HepG2 (cell line): ENCODE data around the gene CASP3. TPM values are rescaled to one million over a fixed set of nuclear protein-coding genes. Genes with fewer than 3 reads are reported as not detected.

Experiments
- ATAC-seq: fragments of 200-7000 bp; cut with Tn5 transposase; 3 replicates; pipeline ENCODE4 v1.9.1; 2020; ENCODE audit warnings: mild to moderate bottlenecking, moderate library complexity
- BruUV-seq: library from RNA; stranded (reverse); fragments of 400-500 nt; replicated peaks from 2 replicates; lab custom pipeline; 2021; lab: Mats Ljungman, UMichigan
- CTCF ChIA-PET: fragments of 300-600 bp; formaldehyde crosslinking; extraction: SDS; loops from one replicate; lab custom pipeline; 2021; ENCODE audit warnings: low total read pairs, inconsistent platforms, low intra/inter-chr PET ratio; lab: Yijun Ruan, JAX
- POLR2A ChIA-PET: fragments of 350-600 bp; sonication (Branson Sonifier 250); formaldehyde crosslinking; loops from one replicate; lab custom pipeline; 2020; ENCODE audit warnings: antibody characterized with exemption, inconsistent platforms; lab: Yijun Ruan, JAX
- DNase-seq: peaks from one replicate; pipeline ENCODE4 v3.0.0-alpha.2; 2015; ENCODE audit warnings: low spot score
- FAIRE-seq: peaks from 3 replicates; lab custom pipeline; 2011; peaks lifted over from hg19 to GRCh38; lab: Jason Lieb, UNC
- H2AFZ ChIP-seq: one replicate; pipeline ENCODE4 v1.6.1; 2011; ENCODE audit warnings: low read length, inconsistent platforms
- H3K27ac ChIP-seq: fragments of 300-600 bp; 3 replicates; pipeline ENCODE4 v1.8.0; 2011; ENCODE audit warnings: mixed run types, mild to moderate bottlenecking, mixed read lengths, low read length, inconsistent platforms; ENCODE audit not compliant: insufficient read depth; ENCODE audit errors: extremely low read length
- H3K27me3 ChIP-seq, 2 experiments: fragments of 200-600 bp in 1 of 2; 2 replicates in 1 of 2; 3 replicates in 1 of 2; pipeline versions ENCODE4 v1.6.0 to v1.8.0; 2011; ENCODE audit warnings: low read length in 2 of 2, mild to moderate bottlenecking in 2 of 2, moderate library complexity in 2 of 2, inconsistent platforms in 1 of 2; ENCODE audit not compliant: insufficient read depth in 2 of 2, control insufficient read depth in 1 of 2
- H3K36me3 ChIP-seq, 2 experiments: fragments of 200-600 bp in 1 of 2; replicated peaks in 1 of 2; 2 replicates in 1 of 2; 3 replicates in 1 of 2; pipeline versions ENCODE4 v1.5.1 to v1.8.0; 2011; ENCODE audit warnings: low read length in 2 of 2, inconsistent platforms in 1 of 2; ENCODE audit not compliant: insufficient read depth in 2 of 2, control insufficient read depth in 1 of 2
- H3K4me1 ChIP-seq: 2 replicates; pipeline ENCODE4 v1.5.1; 2012; ENCODE audit warnings: low read length, inconsistent platforms; ENCODE audit not compliant: insufficient read depth
- H3K4me2 ChIP-seq: 2 replicates; pipeline ENCODE4 v1.6.0; 2011; ENCODE audit warnings: low read depth, low read length, inconsistent platforms
- H3K4me3 ChIP-seq, 3 experiments: fragments of 200-600 bp in 1 of 3; sonication (generic), shearing (Covaris generic) in 1 of 3; replicated peaks in 1 of 3; 2 replicates each; pipeline ENCODE4 v1.5.1; 2011 to 2016; ENCODE audit warnings: low read length in 3 of 3, inconsistent platforms in 2 of 3, low read depth in 2 of 3, mild to moderate bottlenecking in 2 of 3, control low read depth in 1 of 3, mixed read lengths in 1 of 3; ENCODE audit not compliant: insufficient read depth in 1 of 3
- H3K79me2 ChIP-seq: one replicate; pipeline ENCODE4 v1.6.1; 2011; ENCODE audit warnings: low read length, inconsistent platforms; ENCODE audit not compliant: insufficient read depth
- H3K9ac ChIP-seq: 2 replicates; pipeline ENCODE4 v1.6.0; 2011; ENCODE audit warnings: mild to moderate bottlenecking, low read depth, low read length, inconsistent platforms; ENCODE audit not compliant: insufficient read depth
- H3K9me3 ChIP-seq: 2 replicates; pipeline ENCODE4 v1.5.1; 2012; ENCODE audit warnings: mild to moderate bottlenecking, low read length
- H4K20me1 ChIP-seq: 2 replicates; pipeline ENCODE4 v1.6.0; 2011; ENCODE audit warnings: inconsistent platforms, mild to moderate bottlenecking, low read length, moderate library complexity; ENCODE audit not compliant: insufficient read depth
- EP300 ChIP-seq, 3 experiments: sonication (generic) in 1 of 3; formaldehyde crosslinking in 1 of 3; IDR thresholded peaks; 2 replicates each; pipeline versions ENCODE4 v1.5.1 to v1.6.1; 2011 to 2020; ENCODE audit warnings: low read depth in 2 of 3, low read length in 2 of 3, borderline replicate concordance in 1 of 3, improper control_type of control experiment in 1 of 3, mild to moderate bottlenecking in 1 of 3, missing genetic modification reagents in 1 of 3, moderate library complexity in 1 of 3
- FIP1L1 ChIP-seq: fragments of 200-400 bp; formaldehyde crosslinking; IDR thresholded peaks from 2 replicates; pipeline ENCODE4 v1.6.1; 2018; ENCODE audit warnings: low read depth, mild to moderate bottlenecking, low read length, moderate library complexity, borderline replicate concordance; ENCODE audit not compliant: insufficient read depth
- NKX3-1 ChIP-seq: sonication (generic); formaldehyde crosslinking; IDR thresholded peaks from 2 replicates; pipeline ENCODE4 v1.5.0; 2020; ENCODE audit warnings: missing genetic modification reagents
- RFX3 ChIP-seq: IDR thresholded peaks from 2 replicates; pipeline ENCODE4 v1.6.1; 2016; ENCODE audit warnings: missing biosample characterization, missing genetic modification reagents
- SALL2 ChIP-seq: sonication (generic); formaldehyde crosslinking; IDR thresholded peaks from 2 replicates; pipeline ENCODE4 v1.8.1; 2023; ENCODE audit warnings: mild to moderate bottlenecking, missing genetic modification reagents, inconsistent platforms
- THAP11 ChIP-seq: IDR thresholded peaks from 2 replicates; pipeline ENCODE4 v1.6.1; 2016; ENCODE audit warnings: missing biosample characterization, missing genetic modification reagents
- ZNF781 ChIP-seq: sonication (generic); formaldehyde crosslinking; IDR thresholded peaks from 2 replicates; pipeline ENCODE4 v1.5.1; 2020; ENCODE audit warnings: borderline replicate concordance, mild to moderate bottlenecking, missing genetic modification reagents; ENCODE audit errors: not compliant biosample characterization
- ZNF83 ChIP-seq: sonication (generic); formaldehyde crosslinking; IDR thresholded peaks from 2 replicates; pipeline ENCODE4 v1.4.0; 2020; ENCODE audit warnings: missing genetic modification reagents, mild to moderate bottlenecking, borderline replicate concordance
- WGBS: methylation state at CpG from one replicate; pipeline ENCODE4 v1.1.6; 2017; ENCODE audit warnings: low lambda C conversion rate; 5-methylcytosine and 5-hydroxymethylcytosine counted together
- in situ Hi-C: cut with HindIII; loops from 2 replicates; pipeline ENCODE4 v1.10.0; 2017; ENCODE audit warnings: low pct_unique_long_range_greater_than_20kb; ENCODE audit not compliant: extremely low pct_ligation_motif_present
- intact Hi-C: fragments of 100-400 bp; cut with micrococcal nuclease; formaldehyde crosslinking; loops from one replicate; pipeline ENCODE4 v1.10.0; 2022; ENCODE audit not compliant: unreplicated experiment
- polyA plus RNA-seq, 8 experiments: library from polyadenylated mRNA; depleted of rRNA in 3 of 8; stranded (reverse) in 7 of 8; unstranded in 1 of 8; fragments of >200 nt; fragmentation: Illumina TruSeq in 4 of 8; extraction: Trizol in 4 of 8; gene quantifications; 2 replicates each; pipeline versions ENCODE4 v1.2.1 to v1.2.3, GENCODE V29; 2011 to 2016; ENCODE audit warnings: low read depth in 4 of 8, missing spikeins in 1 of 8, mixed read lengths in 1 of 8; ENCODE audit not compliant: insufficient read depth in 1 of 8
- total RNA-seq, 5 experiments: library from RNA; depleted of rRNA; stranded (reverse); fragments of >200 nt; fragmentation: Illumina TruSeq; extraction: Trizol; gene quantifications; 2 replicates each; pipeline ENCODE4 v1.2.3, GENCODE V29; 2016; ENCODE audit warnings: low read depth in 1 of 5
- TF ChIP-seq, protein P1 (sequence below): sonication (generic); formaldehyde crosslinking; IDR thresholded peaks from 2 replicates; pipeline ENCODE4 v1.8.1; 2023; ENCODE audit warnings: missing genetic modification reagents, inconsistent platforms, borderline replicate concordance
- TF ChIP-seq, protein P2 (sequence below), 2 experiments: fragments of 450-650 bp in 1 of 2; sonication (generic) in 1 of 2; formaldehyde crosslinking; IDR thresholded peaks; 2 replicates each; pipeline versions ENCODE4 v1.5.0 to v1.8.0; 2020 to 2022; ENCODE audit warnings: mild to moderate bottlenecking in 1 of 2, missing genetic modification reagents in 1 of 2
- TF ChIP-seq, protein P3 (sequence below): sonication (generic); formaldehyde crosslinking; IDR thresholded peaks from 2 replicates; pipeline ENCODE4 v1.5.1; 2020; ENCODE audit warnings: mild to moderate bottlenecking, missing genetic modification reagents, moderate library complexity

Gene CASP3
- total and polyA plus RNA-seq, 2 of the 13 experiments (the other 11 are each of a cell fraction or from before 2014, with no cell fraction given) = 26.0 to 77.8 TPM

DNA sequence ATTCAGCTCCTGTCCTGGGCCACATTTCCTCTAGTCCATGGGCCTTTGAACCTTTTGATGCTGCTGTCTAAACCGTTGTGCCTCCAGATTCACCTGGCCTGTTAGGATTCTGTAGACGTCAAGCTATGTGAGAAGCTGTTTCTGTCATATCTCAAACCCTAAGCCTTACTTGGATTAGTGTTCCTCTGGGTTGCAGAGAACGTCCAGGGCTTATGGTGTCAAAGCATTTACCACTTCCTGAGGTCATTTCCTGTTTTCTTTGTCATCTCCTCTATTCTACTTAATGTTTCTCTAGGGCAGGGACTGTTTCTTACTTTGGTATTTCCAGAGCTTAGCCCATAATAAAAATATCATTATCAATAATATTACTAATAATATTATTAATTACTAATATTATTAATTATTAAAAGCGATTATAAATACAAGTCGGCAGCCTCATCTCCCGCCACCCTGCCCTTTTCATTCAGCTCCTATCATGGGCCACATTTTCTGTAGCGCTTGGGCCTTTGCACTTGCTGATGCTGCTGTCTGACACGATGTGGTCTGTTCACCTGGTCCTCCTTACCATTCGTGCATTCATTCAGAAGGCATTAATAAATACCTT, 19.4 kb upstream of the CASP3 start:
- DNase-seq = no peak
- intact Hi-C loops = no loop called here
- Histone ChIP-seq H3K79me2 (no peaks in the 10 kb centered on the region), H3K9me3 (no peaks in the 10 kb centered on the region), H2AFZ (no peak overlapping the region)
- in situ Hi-C loops = no loop called here
- POLR2A ChIA-PET = no interaction called here
- BruUV-seq = no TSS peak
- TF ChIP-seq NKX3-1 = no peak
- no peak for TF ChIP-seq THAP11 (CRISPR knock-in tag)
- no peak for TF ChIP-seq RFX3
- TF ChIP-seq, all 625 proteins: peak for 0
- ATAC-seq (no peak), FAIRE-seq (no peak)
- no peaks in the 10 kb centered on the region for H4K20me1 ChIP-seq
- no peaks in the 10 kb centered on the region for H3K27me3 ChIP-seq
- H3K9ac ChIP-seq = no peak overlapping the region
- no peak overlapping the region for H3K4me2 ChIP-seq
- H3K4me1 ChIP-seq = no peaks in the 10 kb centered on the region
- 84% methylated on average over 9 of the region's 9 CpGs for WGBS
- CTCF ChIA-PET = no interaction called here
- H3K36me3 ChIP-seq = peaks cover 8 to 24% of the 10 kb centered on the region in 2 experiments; a peak in 4 of 5 replicates
- no peak overlapping the region for H3K4me3 ChIP-seq
- no peak overlapping the region for H3K27ac ChIP-seq

DNA sequence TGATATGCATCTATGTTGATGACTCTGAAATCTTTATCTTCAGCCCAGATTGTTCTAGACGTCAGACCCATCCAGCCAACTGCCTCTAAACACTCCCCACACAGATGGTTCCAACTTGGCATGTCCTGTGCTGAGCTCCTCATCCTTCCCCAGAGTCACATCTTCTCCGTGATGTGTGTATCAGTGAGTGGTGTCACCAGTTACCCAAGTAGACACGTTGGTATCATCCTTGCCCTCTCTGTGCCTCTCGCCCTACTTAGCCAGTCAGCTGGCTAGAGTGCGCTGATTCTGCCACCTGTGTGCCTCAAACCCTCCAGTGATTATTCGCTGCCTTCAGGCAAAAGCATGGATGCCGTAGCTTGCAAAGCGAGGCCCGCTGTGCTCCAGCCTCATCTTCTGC, 18.8 kb upstream of the CASP3 start:
- POLR2A ChIA-PET = no interaction called here
- no peak overlapping the region for H2AFZ ChIP-seq
- no peak overlapping the region for H3K27ac ChIP-seq
- H4K20me1 ChIP-seq = no peaks in the 10 kb centered on the region
- no peaks in the 10 kb centered on the region for H3K79me2 ChIP-seq
- CTCF ChIA-PET = no interaction called here
- H3K4me3 ChIP-seq = no peak overlapping the region
- no peaks in the 10 kb centered on the region for H3K27me3 ChIP-seq
- WGBS = 88% methylated on average over 9 of the region's 9 CpGs
- H3K4me2 ChIP-seq = no peak overlapping the region
- H3K4me1 ChIP-seq = no peaks in the 10 kb centered on the region
- intact Hi-C loops = no loop called here
- no peaks in the 10 kb centered on the region for H3K9me3 ChIP-seq
- peaks cover 7 to 23% of the 10 kb centered on the region in 2 experiments; a peak in 4 of 5 replicates for H3K36me3 ChIP-seq
- no peak overlapping the region for H3K9ac ChIP-seq
- no peak for FAIRE-seq
- no peak for ATAC-seq
- no TSS peak for BruUV-seq
- in situ Hi-C loops = no loop called here
- DNase-seq = no peak
- TF ChIP-seq ZNF83 (CRISPR knock-in tag) (no peak), ZNF781 (CRISPR knock-in tag) (no peak), SALL2 (CRISPR knock-in tag) (no peak), EP300 (IDR thresholded peaks at IDR 0.05; ENCODE audit: low read depth in 2 of 2, low read length in 2 of 2) (no peak), EP300 (CRISPR knock-in tag; IDR thresholded peaks at IDR 0.05; ENCODE audit: borderline replicate concordance) (no peak), FIP1L1 (no peak)
- TF ChIP-seq, protein P1, sequence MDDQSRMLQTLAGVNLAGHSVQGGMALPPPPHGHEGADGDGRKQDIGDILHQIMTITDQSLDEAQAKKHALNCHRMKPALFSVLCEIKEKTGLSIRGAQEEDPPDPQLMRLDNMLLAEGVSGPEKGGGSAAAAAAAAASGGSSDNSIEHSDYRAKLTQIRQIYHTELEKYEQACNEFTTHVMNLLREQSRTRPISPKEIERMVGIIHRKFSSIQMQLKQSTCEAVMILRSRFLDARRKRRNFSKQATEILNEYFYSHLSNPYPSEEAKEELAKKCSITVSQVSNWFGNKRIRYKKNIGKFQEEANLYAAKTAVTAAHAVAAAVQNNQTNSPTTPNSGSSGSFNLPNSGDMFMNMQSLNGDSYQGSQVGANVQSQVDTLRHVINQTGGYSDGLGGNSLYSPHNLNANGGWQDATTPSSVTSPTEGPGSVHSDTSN (CRISPR knock-in tag) = no peak
- TF ChIP-seq, protein P2, sequence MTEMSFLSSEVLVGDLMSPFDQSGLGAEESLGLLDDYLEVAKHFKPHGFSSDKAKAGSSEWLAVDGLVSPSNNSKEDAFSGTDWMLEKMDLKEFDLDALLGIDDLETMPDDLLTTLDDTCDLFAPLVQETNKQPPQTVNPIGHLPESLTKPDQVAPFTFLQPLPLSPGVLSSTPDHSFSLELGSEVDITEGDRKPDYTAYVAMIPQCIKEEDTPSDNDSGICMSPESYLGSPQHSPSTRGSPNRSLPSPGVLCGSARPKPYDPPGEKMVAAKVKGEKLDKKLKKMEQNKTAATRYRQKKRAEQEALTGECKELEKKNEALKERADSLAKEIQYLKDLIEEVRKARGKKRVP (CRISPR knock-in tag; IDR thresholded peaks at IDR 0.05) = no peak
- TF ChIP-seq, protein P3, sequence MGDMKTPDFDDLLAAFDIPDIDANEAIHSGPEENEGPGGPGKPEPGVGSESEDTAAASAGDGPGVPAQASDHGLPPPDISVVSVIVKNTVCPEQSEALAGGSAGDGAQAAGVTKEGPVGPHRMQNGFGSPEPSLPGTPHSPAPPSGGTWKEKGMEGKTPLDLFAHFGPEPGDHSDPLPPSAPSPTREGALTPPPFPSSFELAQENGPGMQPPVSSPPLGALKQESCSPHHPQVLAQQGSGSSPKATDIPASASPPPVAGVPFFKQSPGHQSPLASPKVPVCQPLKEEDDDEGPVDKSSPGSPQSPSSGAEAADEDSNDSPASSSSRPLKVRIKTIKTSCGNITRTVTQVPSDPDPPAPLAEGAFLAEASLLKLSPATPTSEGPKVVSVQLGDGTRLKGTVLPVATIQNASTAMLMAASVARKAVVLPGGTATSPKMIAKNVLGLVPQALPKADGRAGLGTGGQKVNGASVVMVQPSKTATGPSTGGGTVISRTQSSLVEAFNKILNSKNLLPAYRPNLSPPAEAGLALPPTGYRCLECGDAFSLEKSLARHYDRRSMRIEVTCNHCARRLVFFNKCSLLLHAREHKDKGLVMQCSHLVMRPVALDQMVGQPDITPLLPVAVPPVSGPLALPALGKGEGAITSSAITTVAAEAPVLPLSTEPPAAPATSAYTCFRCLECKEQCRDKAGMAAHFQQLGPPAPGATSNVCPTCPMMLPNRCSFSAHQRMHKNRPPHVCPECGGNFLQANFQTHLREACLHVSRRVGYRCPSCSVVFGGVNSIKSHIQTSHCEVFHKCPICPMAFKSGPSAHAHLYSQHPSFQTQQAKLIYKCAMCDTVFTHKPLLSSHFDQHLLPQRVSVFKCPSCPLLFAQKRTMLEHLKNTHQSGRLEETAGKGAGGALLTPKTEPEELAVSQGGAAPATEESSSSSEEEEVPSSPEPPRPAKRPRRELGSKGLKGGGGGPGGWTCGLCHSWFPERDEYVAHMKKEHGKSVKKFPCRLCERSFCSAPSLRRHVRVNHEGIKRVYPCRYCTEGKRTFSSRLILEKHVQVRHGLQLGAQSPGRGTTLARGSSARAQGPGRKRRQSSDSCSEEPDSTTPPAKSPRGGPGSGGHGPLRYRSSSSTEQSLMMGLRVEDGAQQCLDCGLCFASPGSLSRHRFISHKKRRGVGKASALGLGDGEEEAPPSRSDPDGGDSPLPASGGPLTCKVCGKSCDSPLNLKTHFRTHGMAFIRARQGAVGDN = no peak
